WTC11 (cell line): ENCODE results near the gene CAMTA1.

Experiments
- ESRRA ChIP-seq: sonication (generic); formaldehyde crosslinking; IDR thresholded peaks from 2 replicates; pipeline ENCODE4 v1.8.1; 2022; ENCODE audit warnings: mild to moderate bottlenecking, missing genetic modification reagents, borderline replicate concordance
- NR2C2 ChIP-seq: sonication (generic); formaldehyde crosslinking; IDR thresholded peaks from 2 replicates; pipeline ENCODE4 v1.8.0; 2022; ENCODE audit warnings: mild to moderate bottlenecking, missing genetic modification reagents
- TF ChIP-seq, protein P1 (sequence below): fragments of 200-600 bp; IDR thresholded peaks from 2 replicates; pipeline ENCODE4 v1.8.0; 2022; ENCODE audit warnings: antibody characterized with exemption
- TF ChIP-seq, protein P2 (sequence below): sonication (generic); formaldehyde crosslinking; IDR thresholded peaks from 2 replicates; pipeline ENCODE4 v1.8.1; 2023; ENCODE audit warnings: mild to moderate bottlenecking, missing genetic modification reagents
- TF ChIP-seq, protein P3 (sequence below): sonication (generic); formaldehyde crosslinking; IDR thresholded peaks from 2 replicates; pipeline ENCODE4 v1.8.0; 2023; ENCODE audit warnings: missing genetic modification reagents

DNA sequence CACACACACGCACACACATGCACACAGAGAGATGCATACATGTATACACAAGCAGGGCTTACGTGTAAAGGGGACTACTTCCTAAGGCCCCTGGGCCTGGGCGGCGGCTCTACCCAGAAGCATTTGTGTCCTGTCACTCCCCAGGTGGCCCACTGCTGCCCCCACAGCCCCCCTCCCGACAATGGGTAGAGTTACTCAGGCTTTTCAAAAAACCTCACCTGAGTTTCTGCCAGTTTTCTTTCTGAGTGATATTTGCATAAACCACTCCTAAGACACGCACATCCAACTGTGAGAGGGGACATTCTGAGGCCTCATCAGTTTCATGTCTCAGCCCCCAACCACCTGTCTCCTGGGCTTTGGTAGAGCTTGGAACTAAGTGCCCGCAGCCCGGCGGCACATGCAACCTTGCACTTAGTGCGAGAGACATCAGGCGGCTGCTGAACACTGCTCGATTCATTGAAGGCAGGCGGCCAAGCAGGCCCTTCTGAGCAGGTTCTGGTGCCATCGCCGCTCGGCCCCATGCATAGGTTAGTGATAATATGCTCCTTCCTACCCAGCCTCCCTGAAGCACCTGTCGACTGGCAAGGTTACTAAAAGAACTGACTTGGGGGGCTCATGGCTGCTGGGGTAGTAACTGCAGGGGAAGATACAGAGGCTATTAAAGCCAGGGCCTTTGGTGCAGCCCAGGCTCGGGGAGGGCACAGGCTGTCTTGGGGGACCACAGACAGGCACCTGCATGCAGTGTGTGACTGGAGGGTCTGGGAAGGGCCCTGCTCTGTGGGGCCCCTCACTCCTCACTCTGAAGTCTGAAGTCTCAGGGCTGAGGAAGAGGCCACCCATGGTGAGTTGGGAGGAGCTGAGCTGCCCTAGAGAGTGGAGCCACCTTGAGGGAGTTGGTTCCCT lies 621.6 kb downstream of the CAMTA1 start:
- TF ChIP-seq, protein P1, sequence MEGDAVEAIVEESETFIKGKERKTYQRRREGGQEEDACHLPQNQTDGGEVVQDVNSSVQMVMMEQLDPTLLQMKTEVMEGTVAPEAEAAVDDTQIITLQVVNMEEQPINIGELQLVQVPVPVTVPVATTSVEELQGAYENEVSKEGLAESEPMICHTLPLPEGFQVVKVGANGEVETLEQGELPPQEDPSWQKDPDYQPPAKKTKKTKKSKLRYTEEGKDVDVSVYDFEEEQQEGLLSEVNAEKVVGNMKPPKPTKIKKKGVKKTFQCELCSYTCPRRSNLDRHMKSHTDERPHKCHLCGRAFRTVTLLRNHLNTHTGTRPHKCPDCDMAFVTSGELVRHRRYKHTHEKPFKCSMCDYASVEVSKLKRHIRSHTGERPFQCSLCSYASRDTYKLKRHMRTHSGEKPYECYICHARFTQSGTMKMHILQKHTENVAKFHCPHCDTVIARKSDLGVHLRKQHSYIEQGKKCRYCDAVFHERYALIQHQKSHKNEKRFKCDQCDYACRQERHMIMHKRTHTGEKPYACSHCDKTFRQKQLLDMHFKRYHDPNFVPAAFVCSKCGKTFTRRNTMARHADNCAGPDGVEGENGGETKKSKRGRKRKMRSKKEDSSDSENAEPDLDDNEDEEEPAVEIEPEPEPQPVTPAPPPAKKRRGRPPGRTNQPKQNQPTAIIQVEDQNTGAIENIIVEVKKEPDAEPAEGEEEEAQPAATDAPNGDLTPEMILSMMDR: no peak
- TF ChIP-seq, protein P2, sequence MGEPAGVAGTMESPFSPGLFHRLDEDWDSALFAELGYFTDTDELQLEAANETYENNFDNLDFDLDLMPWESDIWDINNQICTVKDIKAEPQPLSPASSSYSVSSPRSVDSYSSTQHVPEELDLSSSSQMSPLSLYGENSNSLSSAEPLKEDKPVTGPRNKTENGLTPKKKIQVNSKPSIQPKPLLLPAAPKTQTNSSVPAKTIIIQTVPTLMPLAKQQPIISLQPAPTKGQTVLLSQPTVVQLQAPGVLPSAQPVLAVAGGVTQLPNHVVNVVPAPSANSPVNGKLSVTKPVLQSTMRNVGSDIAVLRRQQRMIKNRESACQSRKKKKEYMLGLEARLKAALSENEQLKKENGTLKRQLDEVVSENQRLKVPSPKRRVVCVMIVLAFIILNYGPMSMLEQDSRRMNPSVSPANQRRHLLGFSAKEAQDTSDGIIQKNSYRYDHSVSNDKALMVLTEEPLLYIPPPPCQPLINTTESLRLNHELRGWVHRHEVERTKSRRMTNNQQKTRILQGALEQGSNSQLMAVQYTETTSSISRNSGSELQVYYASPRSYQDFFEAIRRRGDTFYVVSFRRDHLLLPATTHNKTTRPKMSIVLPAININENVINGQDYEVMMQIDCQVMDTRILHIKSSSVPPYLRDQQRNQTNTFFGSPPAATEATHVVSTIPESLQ: no peak
- TF ChIP-seq NR2C2 (CRISPR knock-in tag) (no peak), ESRRA (CRISPR knock-in tag) (no peak)
- TF ChIP-seq, protein P3, sequence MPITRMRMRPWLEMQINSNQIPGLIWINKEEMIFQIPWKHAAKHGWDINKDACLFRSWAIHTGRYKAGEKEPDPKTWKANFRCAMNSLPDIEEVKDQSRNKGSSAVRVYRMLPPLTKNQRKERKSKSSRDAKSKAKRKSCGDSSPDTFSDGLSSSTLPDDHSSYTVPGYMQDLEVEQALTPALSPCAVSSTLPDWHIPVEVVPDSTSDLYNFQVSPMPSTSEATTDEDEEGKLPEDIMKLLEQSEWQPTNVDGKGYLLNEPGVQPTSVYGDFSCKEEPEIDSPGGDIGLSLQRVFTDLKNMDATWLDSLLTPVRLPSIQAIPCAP (CRISPR knock-in tag): no peak
